ENCODE results near the gene NGB. TPM values are rescaled to one million over a fixed set of nuclear protein-coding genes. Genes with fewer than 3 reads are reported as not detected.

NGB gene
- total RNA-seq, 2 experiments from 2014 or later: not detected

DNA sequence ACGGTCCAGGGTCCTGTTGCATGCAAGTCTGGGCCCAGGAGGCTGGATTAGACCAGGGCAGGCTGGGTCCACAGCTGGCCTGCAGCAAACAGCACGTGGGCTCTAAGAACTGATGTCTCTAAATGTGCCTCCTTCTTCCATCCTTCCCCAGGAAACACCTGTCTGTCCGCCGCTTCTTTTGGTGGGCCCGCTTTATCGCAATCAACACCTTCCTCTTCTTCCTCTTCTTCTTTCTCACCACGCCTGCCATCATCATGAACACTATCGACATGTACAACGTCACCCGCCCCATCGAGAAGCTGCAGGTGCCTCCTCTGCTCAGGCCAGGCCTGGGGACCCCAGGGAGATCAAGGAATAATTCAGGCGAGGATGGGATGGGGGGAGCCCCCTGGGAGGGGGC, 28.3 kb downstream of the NGB start:
- POLR2A ChIA-PET: no interaction called here
- intact Hi-C loops (cut with micrococcal nuclease): no loop called here
- Mint-ChIP-seq H3K27ac (no peak overlapping the region), H3K9me3 (no peaks in the 10 kb centered on the region), H3K36me3 (no peaks in the 10 kb centered on the region), H3K4me1 (ENCODE audit: low read depth) (no peaks in the 10 kb centered on the region), H3K27me3 (peaks cover 2% of the 10 kb centered on the region), H3K4me3 (no peak overlapping the region)
- DNase-seq: no peak
- CTCF ChIA-PET: interaction anchor here (0.5 kb wide), 1 partner anchor 327 kb away, joined by 3 read pairs; no protein-coding TSS in a partner anchor

- DNase-seq: no peak
- POLR2A ChIA-PET: no interaction called here
- intact Hi-C loops (cut with micrococcal nuclease): no loop called here
- Mint-ChIP-seq H3K4me1 (ENCODE audit: low read depth) (no peaks in the 10 kb centered on the region), H3K36me3 (no peaks in the 10 kb centered on the region), H3K27me3 (peaks cover 2% of the 10 kb centered on the region), H3K9me3 (no peaks in the 10 kb centered on the region), H3K4me3 (no peak overlapping the region), H3K27ac (no peak overlapping the region)
- CTCF ChIA-PET: no interaction called here
Observed at GRCh38 chr14:77241955-77242354, 29.1 kb downstream of the NGB start.

- Mint-ChIP-seq H3K27ac (no peak overlapping the region), H3K4me3 (no peak overlapping the region), H3K4me1 (ENCODE audit: low read depth) (no peaks in the 10 kb centered on the region), H3K9me3 (no peaks in the 10 kb centered on the region), H3K36me3 (no peaks in the 10 kb centered on the region), H3K27me3 (peaks cover 2% of the 10 kb centered on the region)
- intact Hi-C loops (cut with micrococcal nuclease): no loop called here
- ChIA-PET CTCF (no interaction called here), POLR2A (no interaction called here)
- no peak for DNase-seq
Observed at GRCh38 chr14:77240336-77240915, 30.6 kb downstream of the NGB start.

DNA sequence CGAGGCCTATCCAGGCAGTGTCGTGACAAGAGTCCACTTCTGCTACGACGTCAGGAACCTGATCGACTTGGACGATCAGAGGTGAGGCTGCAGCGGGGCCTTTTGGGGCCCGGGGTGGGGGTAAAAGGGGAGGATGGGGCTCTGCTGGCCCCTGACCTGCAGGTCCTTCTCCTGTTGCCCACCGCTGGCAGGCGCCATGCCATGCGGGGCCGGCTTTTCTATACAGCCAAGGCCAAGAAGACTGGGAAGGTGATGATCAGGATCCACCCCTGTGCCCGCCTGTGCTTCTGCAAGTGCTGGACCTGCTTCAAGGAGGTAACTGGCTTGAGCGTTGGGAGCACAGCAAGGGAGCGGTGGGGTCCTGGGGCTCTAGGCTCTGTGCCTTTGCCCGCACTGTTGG, 31.6 kb downstream of the NGB start:
- H3K27ac Mint-ChIP-seq: no peak overlapping the region
- peaks cover 2% of the 10 kb centered on the region for H3K27me3 Mint-ChIP-seq
- H3K9me3 Mint-ChIP-seq: no peaks in the 10 kb centered on the region
- ChIA-PET CTCF (no interaction called here), POLR2A (no interaction called here)
- no peaks in the 10 kb centered on the region for H3K4me1 Mint-ChIP-seq (ENCODE audit: low read depth)
- no peak overlapping the region for H3K4me3 Mint-ChIP-seq
- no peaks in the 10 kb centered on the region for H3K36me3 Mint-ChIP-seq
- intact Hi-C loops (cut with micrococcal nuclease): no loop called here
- DNase-seq: no peak

GRCh38 chr14:77238996-77239395, 32.0 kb downstream of the NGB start:
- intact Hi-C loops (cut with micrococcal nuclease): no loop called here
- Mint-ChIP-seq H3K27ac (no peak overlapping the region), H3K4me3 (no peak overlapping the region), H3K36me3 (no peaks in the 10 kb centered on the region), H3K4me1 (ENCODE audit: low read depth) (no peaks in the 10 kb centered on the region), H3K27me3 (peaks cover 2% of the 10 kb centered on the region), H3K9me3 (no peaks in the 10 kb centered on the region)
- ChIA-PET CTCF (interaction anchor here (1.0 kb wide), 1 partner anchor 27 kb away, joined by 3 read pairs; no protein-coding TSS in a partner anchor), POLR2A (no interaction called here)
- DNase-seq: no peak

DNA sequence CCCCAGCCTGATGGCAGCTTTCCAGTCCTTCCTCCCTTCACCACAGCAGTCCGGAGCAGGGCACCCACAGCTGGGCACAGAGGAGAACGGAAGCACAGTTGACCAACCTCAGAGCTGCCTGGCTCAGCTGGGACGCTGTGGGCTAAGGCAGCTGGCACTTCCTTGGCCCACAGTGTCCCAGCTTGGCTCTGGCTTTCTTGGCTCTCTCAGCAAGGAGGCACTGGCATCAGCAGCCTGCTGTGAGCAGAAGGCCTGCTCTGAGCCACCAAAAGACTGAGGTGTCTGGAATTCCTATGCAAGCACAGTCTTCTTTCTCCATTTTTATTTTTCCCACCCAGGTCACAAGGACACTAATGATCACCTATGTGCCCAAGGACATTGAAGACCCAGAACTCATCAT, 32.6 kb downstream of the NGB start:
- ChIA-PET POLR2A (no interaction called here), CTCF (interaction anchor here (1.0 kb wide), 1 partner anchor 26 kb away, joined by 3 read pairs; no protein-coding TSS in a partner anchor)
- Mint-ChIP-seq H3K27me3 (peaks cover 2% of the 10 kb centered on the region), H3K4me1 (ENCODE audit: low read depth) (no peaks in the 10 kb centered on the region), H3K4me3 (no peak overlapping the region), H3K9me3 (no peaks in the 10 kb centered on the region), H3K27ac (no peak overlapping the region), H3K36me3 (no peaks in the 10 kb centered on the region)
- DNase-seq: no peak
- intact Hi-C loops (cut with micrococcal nuclease): no loop called here

DNA sequence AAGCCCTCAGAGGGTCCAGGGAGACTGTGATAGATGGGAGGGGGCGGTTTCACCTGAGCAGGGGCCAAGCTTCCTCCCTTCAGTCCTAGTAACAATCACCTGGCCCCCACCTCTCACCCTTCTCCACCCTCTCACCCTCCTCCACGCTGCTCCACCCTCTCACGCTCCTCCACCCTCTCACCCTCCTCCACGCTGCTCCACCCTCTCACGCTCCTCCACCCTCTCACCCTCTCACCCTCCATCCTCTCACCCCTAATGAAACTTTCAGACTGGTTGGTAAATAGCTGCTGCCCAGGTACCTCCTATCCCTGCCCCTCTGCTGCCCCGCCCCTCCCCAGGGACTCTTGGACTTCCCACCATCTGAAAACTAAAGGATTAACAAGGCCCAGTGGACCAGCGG, 34.2 kb downstream of the NGB start:
- H3K27me3 Mint-ChIP-seq: peaks cover 2% of the 10 kb centered on the region
- no peaks in the 10 kb centered on the region for H3K9me3 Mint-ChIP-seq
- DNase-seq: no peak
- H3K27ac Mint-ChIP-seq: no peak overlapping the region
- no peak overlapping the region for H3K4me3 Mint-ChIP-seq
- intact Hi-C loops (cut with micrococcal nuclease): no loop called here
- CTCF ChIA-PET: no interaction called here
- no peaks in the 10 kb centered on the region for H3K4me1 Mint-ChIP-seq (ENCODE audit: low read depth)
- H3K36me3 Mint-ChIP-seq: no peaks in the 10 kb centered on the region
- POLR2A ChIA-PET: no interaction called here

DNA sequence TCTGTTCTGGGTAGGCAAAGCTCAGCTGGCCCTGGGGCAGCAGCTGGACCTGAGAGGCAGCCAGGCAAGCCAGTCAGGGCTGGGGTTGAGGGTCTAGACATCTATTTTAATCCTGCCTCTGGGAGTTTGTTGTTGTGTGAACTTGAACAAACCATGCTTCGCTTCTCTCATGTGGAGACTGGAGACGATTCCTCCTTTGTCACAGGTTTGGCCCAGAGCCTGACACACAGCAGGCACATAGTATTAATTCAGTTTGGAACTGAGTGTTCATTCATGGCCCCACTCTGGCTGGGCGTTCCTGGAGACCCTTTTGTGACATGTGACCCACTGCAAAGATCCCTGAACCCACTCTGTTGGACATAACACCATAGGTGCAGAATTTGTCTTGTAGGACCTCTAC, 39.3 kb downstream of the NGB start:
- intact Hi-C loops (cut with micrococcal nuclease): no loop called here
- ChIA-PET POLR2A (no interaction called here), CTCF (no interaction called here)
- Mint-ChIP-seq H3K4me1 (ENCODE audit: low read depth) (no peaks in the 10 kb centered on the region), H3K27me3 (peaks cover 2% of the 10 kb centered on the region), H3K4me3 (no peak overlapping the region), H3K36me3 (no peaks in the 10 kb centered on the region), H3K9me3 (peaks cover 2% of the 10 kb centered on the region), H3K27ac (no peak overlapping the region)
- DNase-seq: no peak

DNA sequence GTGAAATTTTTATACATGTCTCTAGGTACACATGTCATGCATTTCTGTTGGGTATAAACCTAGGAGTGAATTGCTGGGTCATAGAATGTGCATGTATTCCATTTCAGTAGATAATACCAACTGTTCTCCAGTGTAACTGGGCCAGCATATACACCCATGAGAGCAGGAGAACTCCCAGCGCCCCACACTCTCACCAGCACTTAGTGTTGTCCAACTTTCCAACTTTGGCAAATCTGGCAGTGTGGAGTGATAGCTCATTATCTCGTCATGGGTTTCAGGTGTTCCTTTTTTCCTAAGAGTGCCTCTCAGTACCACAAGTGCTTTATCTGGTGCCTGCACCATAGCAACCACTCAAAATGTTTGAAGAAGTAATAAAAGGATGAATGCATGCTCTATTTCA, 40.1 kb downstream of the NGB start:
- Mint-ChIP-seq H3K36me3 (no peaks in the 10 kb centered on the region), H3K27me3 (peaks cover 2% of the 10 kb centered on the region), H3K27ac (no peak overlapping the region), H3K9me3 (peaks cover 2% of the 10 kb centered on the region), H3K4me1 (ENCODE audit: low read depth) (no peaks in the 10 kb centered on the region), H3K4me3 (no peak overlapping the region)
- DNase-seq: no peak
- intact Hi-C loops (cut with micrococcal nuclease): no loop called here
- ChIA-PET POLR2A (no interaction called here), CTCF (no interaction called here)

DNA sequence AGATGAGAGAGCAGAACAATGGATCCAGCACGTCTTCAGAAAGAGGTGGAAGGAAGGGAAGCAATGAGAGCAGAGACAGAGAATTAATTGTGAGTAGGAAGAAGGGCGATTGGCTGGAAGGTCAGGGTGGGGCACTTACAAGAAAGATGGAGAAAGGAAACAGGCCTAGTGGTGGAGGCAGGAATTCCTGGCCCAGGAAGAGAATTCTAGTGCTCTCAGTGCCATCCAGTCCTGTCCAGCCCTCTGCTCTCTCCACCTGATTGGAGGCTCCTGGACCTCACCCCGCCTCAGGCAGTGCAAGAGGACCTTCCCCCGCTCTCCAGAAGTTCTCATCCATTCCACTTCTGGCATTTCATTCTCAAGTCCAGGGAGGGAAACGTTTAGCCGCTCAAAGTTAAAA, 43.0 kb downstream of the NGB start:
- H3K4me3 Mint-ChIP-seq: no peak overlapping the region
- no peaks in the 10 kb centered on the region for H3K4me1 Mint-ChIP-seq (ENCODE audit: low read depth)
- POLR2A ChIA-PET: interaction anchor here (0.6 kb wide), 1 partner anchor 76 kb away, joined by 4 read pairs; no protein-coding TSS in a partner anchor
- peaks cover 2% of the 10 kb centered on the region for H3K27me3 Mint-ChIP-seq
- CTCF ChIA-PET: interaction anchor here (0.8 kb wide), 1 partner anchor 88 kb away, joined by 4 read pairs; no protein-coding TSS in a partner anchor
- intact Hi-C loops (cut with micrococcal nuclease): no loop called here
- no peak overlapping the region for H3K27ac Mint-ChIP-seq
- DNase-seq: no peak
- no peaks in the 10 kb centered on the region for H3K36me3 Mint-ChIP-seq
- H3K9me3 Mint-ChIP-seq: peaks cover 2% of the 10 kb centered on the region

GRCh38 chr14:77225892-77226557, 45.0 kb downstream of the NGB start:
- H3K27ac Mint-ChIP-seq: no peak overlapping the region
- no peaks in the 10 kb centered on the region for H3K36me3 Mint-ChIP-seq
- CTCF ChIA-PET: interaction anchor here (1.2 kb wide), 1 partner anchor 12 kb away, joined by 4 read pairs; no protein-coding TSS in a partner anchor
- no peak overlapping the region for H3K4me3 Mint-ChIP-seq
- intact Hi-C loops (cut with micrococcal nuclease): no loop called here
- peaks cover 2% of the 10 kb centered on the region for H3K9me3 Mint-ChIP-seq
- H3K4me1 Mint-ChIP-seq (ENCODE audit: low read depth): no peaks in the 10 kb centered on the region
- no peaks in the 10 kb centered on the region for H3K27me3 Mint-ChIP-seq
- POLR2A ChIA-PET: no interaction called here
- DNase-seq: no peak

- H3K36me3 Mint-ChIP-seq: no peaks in the 10 kb centered on the region
- no peak overlapping the region for H3K27ac Mint-ChIP-seq
- H3K27me3 Mint-ChIP-seq: no peaks in the 10 kb centered on the region
- H3K4me1 Mint-ChIP-seq (ENCODE audit: low read depth): no peaks in the 10 kb centered on the region
- intact Hi-C loops (cut with micrococcal nuclease): no loop called here
- ChIA-PET POLR2A (no interaction called here), CTCF (interaction anchor here (1.2 kb wide), 1 partner anchor 12 kb away, joined by 4 read pairs; no protein-coding TSS in a partner anchor)
- H3K4me3 Mint-ChIP-seq: no peak overlapping the region
- DNase-seq: no peak
- H3K9me3 Mint-ChIP-seq: no peaks in the 10 kb centered on the region
Observed at GRCh38 chr14:77225254-77225653, 45.8 kb downstream of the NGB start.

DNA sequence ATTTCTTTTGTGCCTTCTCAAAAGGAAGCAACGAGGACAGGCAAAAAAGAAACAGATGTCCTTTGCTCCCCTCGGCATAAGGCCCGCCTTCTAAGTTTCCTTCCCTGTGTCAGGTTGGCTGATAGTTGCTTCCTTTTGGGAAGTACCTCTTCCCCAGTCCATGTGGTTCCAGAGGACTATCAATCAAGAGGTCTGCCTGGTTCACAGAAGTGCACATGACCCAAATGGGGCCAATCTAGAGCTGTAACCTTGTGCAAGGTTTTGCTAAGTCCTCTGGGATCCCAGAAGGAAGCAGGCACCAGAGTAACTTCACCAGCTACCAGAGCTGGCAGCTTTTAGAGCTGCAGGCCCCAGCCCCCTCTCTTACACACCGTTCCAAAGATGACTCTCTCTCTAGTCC, 46.8 kb downstream of the NGB start:
- Mint-ChIP-seq H3K4me3 (no peak overlapping the region), H3K9me3 (no peaks in the 10 kb centered on the region), H3K27me3 (no peaks in the 10 kb centered on the region), H3K4me1 (ENCODE audit: low read depth) (no peaks in the 10 kb centered on the region), H3K36me3 (no peaks in the 10 kb centered on the region), H3K27ac (no peak overlapping the region)
- ChIA-PET POLR2A (no interaction called here), CTCF (interaction anchor here (0.5 kb wide), 1 partner anchor 514 kb away, joined by 3 read pairs; no protein-coding TSS in a partner anchor)
- intact Hi-C loops (cut with micrococcal nuclease): no loop called here
- DNase-seq: no peak
